ENCODE results near the gene TPPP3.

TPPP3 gene

GRCh38 chr16:67405336-67405735 is 12.0 kb upstream of the TPPP3 start:
- H3K27me3 ChIP-seq (ENCODE audit: control insufficient read depth, insufficient read depth, low read length) = no peaks in the 10 kb centered on the region
- WGBS (ENCODE audit: insufficient coverage, insufficient read length) = no CpG with 5 or more reads among the region's 8 CpGs
- no peaks in the 10 kb centered on the region for H3K9me3 ChIP-seq (ENCODE audit: control insufficient read depth, insufficient read depth, low read length)
- H3K36me3 ChIP-seq (ENCODE audit: control insufficient read depth, insufficient read depth, low read length) = no peaks in the 10 kb centered on the region
- no peak overlapping the region for H3K27ac ChIP-seq (ENCODE audit: low read length)
- no peak for DNase-seq (ENCODE audit: low read depth, low spot score)
- peaks cover 7% of the 10 kb centered on the region; the same call in 1 of the 2 replicates for H3K4me1 ChIP-seq (ENCODE audit: control insufficient read depth, insufficient read depth, low read length)
- no peak overlapping the region for H3K4me3 ChIP-seq (ENCODE audit: low read length)

DNA sequence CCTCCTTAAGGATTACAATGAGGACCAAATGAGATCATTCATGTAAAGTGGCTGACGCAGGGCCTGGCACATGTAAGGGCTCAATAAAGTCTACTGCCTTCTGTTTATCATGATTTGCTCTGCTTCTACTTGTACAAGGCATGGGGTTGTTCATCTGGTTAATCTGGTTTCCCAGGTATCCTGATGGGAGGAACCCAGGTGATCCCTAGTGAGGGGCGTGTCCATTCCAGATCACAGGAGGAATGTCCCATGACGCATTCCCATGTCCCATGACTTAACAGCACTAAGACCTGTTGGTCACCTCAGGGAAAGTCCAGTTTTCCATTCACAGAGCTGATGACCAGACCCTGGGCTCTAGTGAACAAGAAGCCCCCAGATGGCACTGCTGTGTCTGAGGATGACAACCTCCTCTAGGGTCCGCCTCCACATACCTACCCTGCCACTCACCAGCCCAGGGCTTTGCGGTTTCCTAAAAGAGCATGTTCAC is 11.5 kb upstream of the TPPP3 start:
- no peaks in the 10 kb centered on the region for H3K36me3 ChIP-seq (ENCODE audit: control insufficient read depth, insufficient read depth, low read length)
- DNase-seq (ENCODE audit: low read depth, low spot score) = no peak
- H3K9me3 ChIP-seq (ENCODE audit: control insufficient read depth, insufficient read depth, low read length) = no peaks in the 10 kb centered on the region
- H3K4me1 ChIP-seq (ENCODE audit: control insufficient read depth, insufficient read depth, low read length) = peaks cover 7% of the 10 kb centered on the region; the same call in 1 of the 2 replicates
- H3K27ac ChIP-seq (ENCODE audit: low read length) = no peak overlapping the region
- H3K27me3 ChIP-seq (ENCODE audit: control insufficient read depth, insufficient read depth, low read length) = no peaks in the 10 kb centered on the region
- no peak overlapping the region for H3K4me3 ChIP-seq (ENCODE audit: low read length)
- no CpG with 5 or more reads among the region's 5 CpGs for WGBS (ENCODE audit: insufficient coverage, insufficient read length)

DNA sequence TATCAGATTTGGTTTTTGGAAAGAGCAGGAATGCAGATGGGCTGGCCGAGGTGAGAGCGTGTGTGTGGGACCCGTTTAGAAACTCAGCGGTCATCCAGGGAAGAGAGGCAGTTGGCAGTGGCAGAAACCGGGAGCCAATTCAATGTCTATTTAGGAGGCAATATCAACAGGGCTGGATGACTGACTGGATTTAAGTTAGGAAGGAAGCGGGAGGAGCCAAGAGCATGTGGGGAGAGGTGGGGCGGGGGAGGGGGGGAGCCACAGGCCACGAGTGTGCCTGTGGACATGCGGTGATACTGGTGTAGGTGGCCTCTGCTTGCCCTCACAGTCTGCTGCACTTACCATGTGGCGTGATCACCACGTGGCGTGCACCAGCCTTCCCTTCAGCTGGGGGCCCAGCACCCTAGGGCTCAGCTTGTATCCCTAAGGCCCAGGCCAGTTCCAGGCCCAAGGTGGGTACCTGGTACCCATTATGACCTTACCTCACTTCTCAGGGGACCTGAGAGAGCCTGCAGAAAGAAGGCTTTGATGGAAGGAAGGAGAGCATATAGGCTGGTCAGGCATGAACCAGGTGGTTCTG is 10.8 kb upstream of the TPPP3 start:
- DNase-seq (ENCODE audit: low read depth, low spot score) = no peak

GRCh38 chr16:67400901-67401300 is 7.6 kb upstream of the TPPP3 start:
- H3K36me3 ChIP-seq (ENCODE audit: control insufficient read depth, insufficient read depth, low read length) = no peaks in the 10 kb centered on the region
- no peak for DNase-seq (ENCODE audit: low read depth, low spot score)
- WGBS (ENCODE audit: insufficient coverage, insufficient read length) = no CpG with 5 or more reads among the region's 14 CpGs
- no peak overlapping the region for H3K27ac ChIP-seq (ENCODE audit: low read length)
- H3K4me1 ChIP-seq (ENCODE audit: control insufficient read depth, insufficient read depth, low read length) = peaks cover 11% of the 10 kb centered on the region
- no peaks in the 10 kb centered on the region; the same call in 1 of the 2 replicates for H3K27me3 ChIP-seq (ENCODE audit: control insufficient read depth, insufficient read depth, low read length)
- no peak overlapping the region for H3K4me3 ChIP-seq (ENCODE audit: low read length)
- H3K9me3 ChIP-seq (ENCODE audit: control insufficient read depth, insufficient read depth, low read length) = no peaks in the 10 kb centered on the region

More for the DNA sequence above, 10.8 kb upstream of the TPPP3 start:
- no peaks in the 10 kb centered on the region for H3K9me3 ChIP-seq (ENCODE audit: control insufficient read depth, insufficient read depth, low read length)
- no peak overlapping the region for H3K27ac ChIP-seq (ENCODE audit: low read length)
- peaks cover 9% of the 10 kb centered on the region; the same call in 1 of the 2 replicates for H3K4me1 ChIP-seq (ENCODE audit: control insufficient read depth, insufficient read depth, low read length)
- no peak overlapping the region for H3K4me3 ChIP-seq (ENCODE audit: low read length)
- no peaks in the 10 kb centered on the region for H3K36me3 ChIP-seq (ENCODE audit: control insufficient read depth, insufficient read depth, low read length)
- no CpG with 5 or more reads among the region's 12 CpGs for WGBS (ENCODE audit: insufficient coverage, insufficient read length)
- H3K27me3 ChIP-seq (ENCODE audit: control insufficient read depth, insufficient read depth, low read length) = no peaks in the 10 kb centered on the region

DNA sequence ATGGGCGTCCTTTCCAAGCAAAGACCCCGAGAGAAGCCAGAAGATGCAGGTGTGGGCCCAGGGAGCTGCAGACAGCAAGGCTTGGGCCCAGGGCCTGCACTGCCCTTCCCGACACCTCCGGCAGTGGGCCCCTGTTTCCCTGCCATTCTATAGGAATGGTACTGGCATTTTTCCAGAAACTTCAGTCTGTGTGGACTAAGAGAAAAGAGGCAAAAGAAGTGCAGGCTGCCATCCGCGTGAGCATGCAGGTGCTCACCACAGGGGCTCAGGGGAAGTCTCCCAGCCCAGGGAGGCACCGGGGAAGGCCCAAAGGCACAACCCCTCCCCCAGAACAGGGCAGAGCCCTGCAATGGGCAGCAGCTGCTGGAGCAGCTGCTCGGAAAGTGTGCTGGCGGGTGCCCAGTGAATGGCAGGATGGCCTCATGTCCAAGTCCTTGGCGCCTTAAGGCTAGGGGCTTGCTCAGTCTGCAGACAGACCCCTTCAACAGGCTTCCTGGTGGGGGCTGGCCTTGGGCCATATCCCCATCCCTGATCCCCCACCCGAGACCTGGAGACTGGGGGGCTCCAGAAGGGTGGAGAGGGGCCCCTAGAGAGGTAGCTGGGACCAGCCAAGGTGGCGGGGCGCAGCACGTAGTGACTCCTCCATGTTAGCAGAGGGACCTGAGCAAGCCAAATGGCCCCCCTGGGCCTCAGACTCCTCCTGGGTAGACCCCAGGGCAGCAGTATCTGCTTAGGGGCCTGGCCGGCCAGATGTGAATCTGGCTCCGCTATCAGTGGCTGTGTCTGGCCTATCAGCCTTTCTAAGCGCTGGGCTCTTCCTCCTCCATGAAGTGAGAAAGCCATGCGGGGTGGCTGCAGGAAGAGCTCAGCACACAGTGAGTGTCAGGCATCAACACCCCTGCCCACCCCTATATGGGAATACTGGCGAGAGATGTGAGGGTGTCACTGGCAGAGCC is 6.7 kb upstream of the TPPP3 start:
- Histone ChIP-seq H3K36me3 (ENCODE audit: control insufficient read depth, insufficient read depth, low read length) (no peaks in the 10 kb centered on the region), H3K4me1 (ENCODE audit: control insufficient read depth, insufficient read depth, low read length) (peaks cover 15% of the 10 kb centered on the region), H3K27ac (ENCODE audit: low read length) (no peak overlapping the region), H3K9me3 (ENCODE audit: control insufficient read depth, insufficient read depth, low read length) (no peaks in the 10 kb centered on the region), H3K4me3 (ENCODE audit: low read length) (no peak overlapping the region), H3K27me3 (ENCODE audit: control insufficient read depth, insufficient read depth, low read length) (peaks cover 6% of the 10 kb centered on the region)
- no CpG with 5 or more reads among the region's 19 CpGs for whole genome bisulfite sequencing (ENCODE audit: insufficient coverage, insufficient read length)
- DNase-seq (ENCODE audit: low read depth, low spot score) = no peak

- no CpG with 5 or more reads among the region's 42 CpGs for WGBS (ENCODE audit: insufficient coverage, insufficient read length)
- no peak for DNase-seq (ENCODE audit: low read depth, low spot score)
These were observed 6.0 kb upstream of the TPPP3 start for GRCh38 chr16:67399218-67399733.

GRCh38 chr16:67398546-67399217 is 5.4 kb upstream of the TPPP3 start:
- DNase-seq (ENCODE audit: low read depth, low spot score) = no peak
- Histone ChIP-seq H3K4me3 (ENCODE audit: low read length) (no peak overlapping the region), H3K4me1 (ENCODE audit: control insufficient read depth, insufficient read depth, low read length) (peaks cover 9% of the 10 kb centered on the region), H3K36me3 (ENCODE audit: control insufficient read depth, insufficient read depth, low read length) (no peaks in the 10 kb centered on the region), H3K27ac (ENCODE audit: low read length) (no peak overlapping the region), H3K9me3 (ENCODE audit: control insufficient read depth, insufficient read depth, low read length) (no peaks in the 10 kb centered on the region), H3K27me3 (ENCODE audit: control insufficient read depth, insufficient read depth, low read length) (peaks cover 19% of the 10 kb centered on the region)
- no CpG with 5 or more reads among the region's 19 CpGs for WGBS (ENCODE audit: insufficient coverage, insufficient read length)

More at GRCh38 chr16:67399218-67399733, 6.0 kb upstream of the TPPP3 start:
- H3K27me3 ChIP-seq (ENCODE audit: control insufficient read depth, insufficient read depth, low read length) = peaks cover 13% of the 10 kb centered on the region
- H3K4me1 ChIP-seq (ENCODE audit: control insufficient read depth, insufficient read depth, low read length) = peaks cover 11% of the 10 kb centered on the region
- H3K36me3 ChIP-seq (ENCODE audit: control insufficient read depth, insufficient read depth, low read length) = no peaks in the 10 kb centered on the region
- no peak overlapping the region for H3K27ac ChIP-seq (ENCODE audit: low read length)
- no peak overlapping the region for H3K4me3 ChIP-seq (ENCODE audit: low read length)
- H3K9me3 ChIP-seq (ENCODE audit: control insufficient read depth, insufficient read depth, low read length) = no peaks in the 10 kb centered on the region

- Histone ChIP-seq H3K4me3 (ENCODE audit: low read length) (no peak overlapping the region), H3K4me1 (ENCODE audit: control insufficient read depth, insufficient read depth, low read length) (peaks cover 10% of the 10 kb centered on the region), H3K9me3 (ENCODE audit: control insufficient read depth, insufficient read depth, low read length) (no peaks in the 10 kb centered on the region), H3K27me3 (ENCODE audit: control insufficient read depth, insufficient read depth, low read length) (peaks cover 23% of the 10 kb centered on the region), H3K27ac (ENCODE audit: low read length) (no peak overlapping the region), H3K36me3 (ENCODE audit: control insufficient read depth, insufficient read depth, low read length) (no peaks in the 10 kb centered on the region)
- WGBS (ENCODE audit: insufficient coverage, insufficient read length) = no CpG with 5 or more reads among the region's 22 CpGs
- no peak for DNase-seq (ENCODE audit: low read depth, low spot score)
These were observed 4.7 kb upstream of the TPPP3 start for GRCh38 chr16:67397812-67398545.

GRCh38 chr16:67397036-67397801 is 3.9 kb upstream of the TPPP3 start:
- no peak for DNase-seq (ENCODE audit: low read depth, low spot score)
- Histone ChIP-seq H3K4me3 (ENCODE audit: low read length) (no peak overlapping the region), H3K4me1 (ENCODE audit: control insufficient read depth, insufficient read depth, low read length) (peaks cover 13% of the 10 kb centered on the region), H3K27ac (ENCODE audit: low read length) (no peak overlapping the region), H3K9me3 (ENCODE audit: control insufficient read depth, insufficient read depth, low read length) (no peaks in the 10 kb centered on the region), H3K27me3 (ENCODE audit: control insufficient read depth, insufficient read depth, low read length) (peaks cover 29% of the 10 kb centered on the region), H3K36me3 (ENCODE audit: control insufficient read depth, insufficient read depth, low read length) (no peaks in the 10 kb centered on the region)
- no CpG with 5 or more reads among the region's 15 CpGs for WGBS (ENCODE audit: insufficient coverage, insufficient read length)
